Calu3 (cell line): Measurements from ENCODE around the gene MTREX. TPM values are rescaled to one million over a fixed set of nuclear protein-coding genes. Genes with fewer than 3 reads are reported as not detected.

Experiments used
- BruUV-seq: library from RNA; stranded (reverse); fragments of 400-500 nt; replicated peaks from 2 replicates; lab custom pipeline; 2021; lab: Mats Ljungman, UMichigan
- CTCF ChIA-PET: fragments of 300-600 bp; sonication (Branson Sonifier 250); formaldehyde crosslinking; loops from one replicate; lab custom pipeline; 2022; ENCODE audit warnings: antibody characterized with exemption; lab: Charles Lee
- DNase-seq: peaks from one replicate; pipeline ENCODE4 v3.0.0; 2022
- H3K27ac Mint-ChIP-seq: one replicate; pipeline ENCODE4 v1.8.0; 2022; ENCODE audit warnings: mixed read lengths; ENCODE audit not compliant: unreplicated experiment
- H3K27me3 Mint-ChIP-seq: one replicate; pipeline ENCODE4 v1.8.0; 2022; ENCODE audit warnings: mixed read lengths; ENCODE audit not compliant: unreplicated experiment
- H3K36me3 Mint-ChIP-seq: one replicate; pipeline ENCODE4 v1.8.0; 2022; ENCODE audit warnings: mild to moderate bottlenecking, moderate library complexity, mixed read lengths; ENCODE audit not compliant: insufficient read depth, unreplicated experiment
- H3K4me1 Mint-ChIP-seq: one replicate; pipeline ENCODE4 v1.8.0; 2022; ENCODE audit warnings: mild to moderate bottlenecking, low read depth, mixed read lengths; ENCODE audit not compliant: unreplicated experiment
- H3K4me3 Mint-ChIP-seq: one replicate; pipeline ENCODE4 v1.8.0; 2022; ENCODE audit warnings: mild to moderate bottlenecking, low read depth, moderate library complexity, mixed read lengths; ENCODE audit not compliant: unreplicated experiment
- H3K9me3 Mint-ChIP-seq: one replicate; pipeline ENCODE4 v1.8.0; 2022; ENCODE audit warnings: low read depth, mixed read lengths; ENCODE audit not compliant: unreplicated experiment
- intact Hi-C: fragments of 100-400 bp; cut with micrococcal nuclease; formaldehyde crosslinking; loops from one replicate; pipeline ENCODE4 v1.10.0; 2022; ENCODE audit not compliant: unreplicated experiment
- total RNA-seq: library from RNA; stranded (reverse); gene quantifications from 2 replicates; pipeline ENCODE4 v1.2.3, GENCODE V29; 2022
- TF ChIP-seq, protein P1 (sequence below): fragments of 200-600 bp; IDR thresholded peaks from one replicate; pipeline ENCODE4 v1.8.0; 2022; ENCODE audit warnings: antibody characterized with exemption; ENCODE audit not compliant: unreplicated experiment

MTREX gene
- total RNA-seq, 1 experiment from 2014 or later = 73.9 TPM

DNA sequence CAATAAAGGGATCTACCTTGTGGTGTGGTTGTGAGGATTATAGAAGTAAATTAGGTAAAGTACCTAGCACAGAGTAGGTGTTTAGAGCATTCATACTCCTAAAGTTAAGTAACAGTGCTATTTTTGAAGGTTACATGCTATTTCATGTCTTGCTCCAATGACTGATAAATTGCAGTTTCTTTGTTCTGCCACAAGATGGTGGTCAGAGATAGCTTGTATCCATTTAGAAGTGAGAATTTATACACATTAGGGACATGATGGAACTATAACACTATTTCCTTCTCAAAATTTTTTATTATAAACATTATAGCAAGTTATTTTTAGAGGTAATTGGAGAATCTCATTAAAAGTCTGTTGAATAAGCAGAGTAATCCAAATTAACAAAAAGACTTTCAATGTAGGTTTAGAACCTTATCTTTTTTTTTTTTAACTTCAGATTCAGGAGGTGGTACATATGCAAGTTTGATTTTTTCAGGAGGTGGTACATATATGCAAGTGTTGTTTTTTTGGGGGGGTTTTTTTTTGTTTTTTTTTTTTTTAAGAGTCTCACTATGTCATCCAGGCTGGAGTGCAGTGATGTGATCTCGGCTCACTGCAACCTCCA, 17.1 kb downstream of the MTREX start:
- DNase-seq = no peak
- intact Hi-C loops = loop anchor here (2.0 kb wide), 1 partner anchor 368 kb away; no protein-coding TSS in a partner anchor
- Mint-ChIP-seq H3K27ac (no peak overlapping the region), H3K27me3 (no peaks in the 10 kb centered on the region), H3K4me1 (no peaks in the 10 kb centered on the region), H3K4me3 (no peak overlapping the region), H3K36me3 (peaks cover 23% of the 10 kb centered on the region), H3K9me3 (no peaks in the 10 kb centered on the region)
- CTCF ChIA-PET = interaction anchor here (1.0 kb wide), 2 partner anchors 153 to 367 kb away, joined by 3 to 5 read pairs; no protein-coding TSS in a partner anchor
- no TSS peak for BruUV-seq
- TF ChIP-seq, protein P1, sequence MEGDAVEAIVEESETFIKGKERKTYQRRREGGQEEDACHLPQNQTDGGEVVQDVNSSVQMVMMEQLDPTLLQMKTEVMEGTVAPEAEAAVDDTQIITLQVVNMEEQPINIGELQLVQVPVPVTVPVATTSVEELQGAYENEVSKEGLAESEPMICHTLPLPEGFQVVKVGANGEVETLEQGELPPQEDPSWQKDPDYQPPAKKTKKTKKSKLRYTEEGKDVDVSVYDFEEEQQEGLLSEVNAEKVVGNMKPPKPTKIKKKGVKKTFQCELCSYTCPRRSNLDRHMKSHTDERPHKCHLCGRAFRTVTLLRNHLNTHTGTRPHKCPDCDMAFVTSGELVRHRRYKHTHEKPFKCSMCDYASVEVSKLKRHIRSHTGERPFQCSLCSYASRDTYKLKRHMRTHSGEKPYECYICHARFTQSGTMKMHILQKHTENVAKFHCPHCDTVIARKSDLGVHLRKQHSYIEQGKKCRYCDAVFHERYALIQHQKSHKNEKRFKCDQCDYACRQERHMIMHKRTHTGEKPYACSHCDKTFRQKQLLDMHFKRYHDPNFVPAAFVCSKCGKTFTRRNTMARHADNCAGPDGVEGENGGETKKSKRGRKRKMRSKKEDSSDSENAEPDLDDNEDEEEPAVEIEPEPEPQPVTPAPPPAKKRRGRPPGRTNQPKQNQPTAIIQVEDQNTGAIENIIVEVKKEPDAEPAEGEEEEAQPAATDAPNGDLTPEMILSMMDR = peak; percentile 16

DNA sequence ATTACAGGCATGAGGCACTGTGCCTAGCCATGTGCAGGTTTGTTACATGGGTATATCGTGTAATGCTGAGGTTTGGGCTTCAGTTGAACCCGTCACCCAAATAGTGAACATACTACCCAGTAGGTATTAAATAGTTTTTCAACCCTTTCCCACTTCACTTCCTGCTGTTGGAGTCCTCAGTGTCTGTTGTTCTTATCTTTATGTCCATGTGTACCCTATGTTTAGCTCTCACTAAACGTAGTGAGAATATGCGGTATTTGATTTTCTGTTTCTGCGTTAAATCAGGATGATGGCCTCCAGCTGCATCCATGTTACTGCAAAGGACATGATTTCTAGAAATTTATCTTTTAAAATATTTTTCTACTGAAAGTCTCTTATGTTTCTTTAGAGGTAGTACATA, 17.8 kb downstream of the MTREX start:
- Mint-ChIP-seq H3K27me3 (no peaks in the 10 kb centered on the region), H3K9me3 (no peaks in the 10 kb centered on the region), H3K4me1 (peaks cover 6% of the 10 kb centered on the region), H3K27ac (no peak overlapping the region), H3K36me3 (peaks cover 27% of the 10 kb centered on the region), H3K4me3 (no peak overlapping the region)
- no peak for DNase-seq
- CTCF ChIA-PET = no interaction called here
- TF ChIP-seq, protein P1 = no peak
- intact Hi-C loops = loop anchor here (2.0 kb wide), 1 partner anchor 367 kb away; no protein-coding TSS in a partner anchor
- no TSS peak for BruUV-seq

DNA sequence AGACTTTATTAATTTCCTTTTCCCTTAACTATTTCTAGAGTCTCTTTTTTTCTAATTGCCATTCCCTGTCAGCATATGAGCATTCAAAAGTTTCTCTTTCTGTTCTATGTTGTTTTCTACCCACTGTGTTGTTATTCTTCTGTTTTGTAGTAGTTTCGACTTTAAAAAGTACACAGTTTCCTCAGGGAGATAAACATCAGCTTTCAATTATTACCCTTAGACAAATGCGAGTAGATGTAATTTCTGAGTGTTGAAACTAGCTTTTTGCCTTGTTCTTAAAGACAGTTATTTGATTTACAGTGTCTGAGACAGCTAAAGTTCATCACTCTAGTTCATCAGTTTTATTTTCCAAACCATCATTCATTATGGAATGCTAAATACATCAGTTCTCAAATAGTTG, 19.5 kb downstream of the MTREX start:
- intact Hi-C loops = no loop called here
- Mint-ChIP-seq H3K9me3 (no peaks in the 10 kb centered on the region), H3K4me1 (peaks cover 8% of the 10 kb centered on the region), H3K4me3 (no peak overlapping the region), H3K27ac (no peak overlapping the region), H3K27me3 (no peaks in the 10 kb centered on the region), H3K36me3 (peaks cover 29% of the 10 kb centered on the region)
- TF ChIP-seq, protein P1 = no peak
- no peak for DNase-seq
- CTCF ChIA-PET = no interaction called here
- no TSS peak for BruUV-seq

DNA sequence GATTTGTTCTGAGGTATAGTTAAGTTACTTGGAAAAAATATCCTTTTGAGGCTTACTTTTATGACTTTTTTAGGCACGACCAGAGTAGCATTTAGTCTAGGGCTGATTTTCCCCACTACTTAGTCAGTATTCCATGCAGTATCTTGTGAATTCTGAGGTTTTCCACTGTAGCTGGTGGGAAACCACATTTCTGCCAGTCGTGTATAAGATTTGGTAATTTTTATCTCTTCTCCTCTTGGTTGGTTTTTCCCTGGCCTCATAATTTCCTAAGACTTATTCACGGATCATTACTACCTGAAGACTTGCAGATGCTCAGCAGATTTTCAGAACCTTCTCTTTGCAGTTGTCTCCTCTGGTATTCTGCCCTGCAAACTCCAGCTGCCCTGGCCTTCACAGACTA, 23.5 kb downstream of the MTREX start:
- Mint-ChIP-seq H3K36me3 (peaks cover 18% of the 10 kb centered on the region), H3K4me1 (peaks cover 8% of the 10 kb centered on the region), H3K9me3 (no peaks in the 10 kb centered on the region), H3K27me3 (no peaks in the 10 kb centered on the region), H3K27ac (no peak overlapping the region), H3K4me3 (no peak overlapping the region)
- BruUV-seq = no TSS peak
- no peak for DNase-seq
- TF ChIP-seq, protein P1 = no peak
- CTCF ChIA-PET = no interaction called here
- intact Hi-C loops = no loop called here
